IPS-20b (cell line): Measurements from ENCODE around the gene PCK2.

ENCODE experiments used
- H3K27ac ChIP-seq: one replicate; pipeline ENCODE4 v1.5.1; 2013; ENCODE audit warnings: low read length
- H3K27me3 ChIP-seq: 2 replicates; pipeline ENCODE4 v1.6.1; 2013; ENCODE audit warnings: mild to moderate bottlenecking, low read length, inconsistent platforms; ENCODE audit not compliant: insufficient read depth
- H3K36me3 ChIP-seq: 2 replicates; pipeline ENCODE4 v1.6.1; 2013; ENCODE audit warnings: low read depth, mild to moderate bottlenecking, inconsistent platforms, low read length, moderate library complexity; ENCODE audit not compliant: insufficient read depth
- H3K4me1 ChIP-seq: 2 replicates; pipeline ENCODE4 v1.6.1; 2013; ENCODE audit warnings: mild to moderate bottlenecking, control low read depth, inconsistent platforms, low read length, moderate library complexity; ENCODE audit not compliant: insufficient read depth
- H3K4me3 ChIP-seq: 2 replicates; pipeline ENCODE4 v1.5.1; 2013; ENCODE audit warnings: mild to moderate bottlenecking, low read length, inconsistent platforms
- H3K9ac ChIP-seq: 2 replicates; pipeline ENCODE4 v1.6.1; 2013; ENCODE audit warnings: low read depth, mild to moderate bottlenecking, inconsistent platforms, low read length, moderate library complexity
- H3K9me3 ChIP-seq: 2 replicates; pipeline ENCODE4 v1.6.1; 2013; ENCODE audit warnings: mild to moderate bottlenecking, low read depth, low read length, inconsistent platforms; ENCODE audit not compliant: insufficient read depth

Gene PCK2

GRCh38 chr14:24063263-24063836, 30.8 kb upstream of the PCK2 start:
- no peak overlapping the region for H3K4me3 ChIP-seq
- no peaks in the 10 kb centered on the region for H3K36me3 ChIP-seq
- no peaks in the 10 kb centered on the region for H3K4me1 ChIP-seq
- H3K9ac ChIP-seq: no peak overlapping the region
- no peaks in the 10 kb centered on the region for H3K9me3 ChIP-seq
- no peaks in the 10 kb centered on the region for H3K27me3 ChIP-seq
- H3K27ac ChIP-seq: no peak overlapping the region

- H3K27ac ChIP-seq: no peak overlapping the region
- no peak overlapping the region for H3K9ac ChIP-seq
- H3K36me3 ChIP-seq: no peaks in the 10 kb centered on the region
- H3K27me3 ChIP-seq: no peaks in the 10 kb centered on the region
- H3K4me3 ChIP-seq: no peak overlapping the region
- H3K4me1 ChIP-seq: no peaks in the 10 kb centered on the region
- H3K9me3 ChIP-seq: no peaks in the 10 kb centered on the region
Measured at GRCh38 chr14:24064091-24064795, 29.9 kb upstream of the PCK2 start.

- Histone ChIP-seq H3K27me3 (no peaks in the 10 kb centered on the region), H3K4me1 (no peaks in the 10 kb centered on the region), H3K9ac (no peak overlapping the region), H3K36me3 (no peaks in the 10 kb centered on the region), H3K9me3 (no peaks in the 10 kb centered on the region), H3K27ac (no peak overlapping the region), H3K4me3 (no peak overlapping the region)
Measured at GRCh38 chr14:24064856-24065255, 29.3 kb upstream of the PCK2 start.

GRCh38 chr14:24065408-24065807, 28.7 kb upstream of the PCK2 start:
- H3K27me3 ChIP-seq: no peaks in the 10 kb centered on the region
- no peaks in the 10 kb centered on the region for H3K4me1 ChIP-seq

GRCh38 chr14:24066496-24067132, 27.5 kb upstream of the PCK2 start:
- no peaks in the 10 kb centered on the region for H3K9me3 ChIP-seq
- H3K27ac ChIP-seq: no peak overlapping the region
- H3K27me3 ChIP-seq: no peaks in the 10 kb centered on the region
- no peak overlapping the region for H3K4me3 ChIP-seq
- no peaks in the 10 kb centered on the region for H3K36me3 ChIP-seq
- H3K4me1 ChIP-seq: no peaks in the 10 kb centered on the region
- H3K9ac ChIP-seq: no peak overlapping the region

More at GRCh38 chr14:24065408-24065807, 28.7 kb upstream of the PCK2 start:
- H3K9ac ChIP-seq: no peak overlapping the region; the same call in 1 of the 2 replicates
- H3K27ac ChIP-seq: no peak overlapping the region
- no peak overlapping the region for H3K4me3 ChIP-seq
- no peaks in the 10 kb centered on the region for H3K36me3 ChIP-seq
- no peaks in the 10 kb centered on the region for H3K9me3 ChIP-seq

- Histone ChIP-seq H3K27ac (no peak overlapping the region), H3K27me3 (no peaks in the 10 kb centered on the region), H3K9me3 (no peaks in the 10 kb centered on the region), H3K9ac (no peak overlapping the region), H3K4me1 (no peaks in the 10 kb centered on the region), H3K4me3 (no peak overlapping the region), H3K36me3 (no peaks in the 10 kb centered on the region)
Measured at GRCh38 chr14:24067133-24068082, 26.7 kb upstream of the PCK2 start.

GRCh38 chr14:24068711-24069410, 25.2 kb upstream of the PCK2 start:
- H3K9ac ChIP-seq: no peak overlapping the region
- H3K4me1 ChIP-seq: no peaks in the 10 kb centered on the region
- H3K27ac ChIP-seq: no peak overlapping the region
- no peaks in the 10 kb centered on the region for H3K27me3 ChIP-seq
- H3K36me3 ChIP-seq: no peaks in the 10 kb centered on the region
- H3K9me3 ChIP-seq: no peaks in the 10 kb centered on the region
- H3K4me3 ChIP-seq: no peak overlapping the region

GRCh38 chr14:24069411-24069735, 24.7 kb upstream of the PCK2 start:
- Histone ChIP-seq H3K9me3 (no peaks in the 10 kb centered on the region), H3K9ac (no peak overlapping the region), H3K27ac (no peak overlapping the region), H3K4me3 (no peak overlapping the region), H3K4me1 (no peaks in the 10 kb centered on the region), H3K36me3 (no peaks in the 10 kb centered on the region), H3K27me3 (no peaks in the 10 kb centered on the region)

- no peaks in the 10 kb centered on the region for H3K36me3 ChIP-seq
- H3K27me3 ChIP-seq: no peaks in the 10 kb centered on the region
- H3K27ac ChIP-seq: no peak overlapping the region
- no peaks in the 10 kb centered on the region for H3K9me3 ChIP-seq
- no peaks in the 10 kb centered on the region for H3K4me1 ChIP-seq
- H3K9ac ChIP-seq: no peak overlapping the region
- H3K4me3 ChIP-seq: no peak overlapping the region
Measured at GRCh38 chr14:24070285-24071143, 23.6 kb upstream of the PCK2 start.

GRCh38 chr14:24071144-24071697, 22.9 kb upstream of the PCK2 start, which contains the start of gene CPNE6:
TSS of gene CPNE6 (plus strand) at chr14:24071562. CDS start at chr14:24072937, 1,375 bp downstream.
- Histone ChIP-seq H3K36me3 (no peaks in the 10 kb centered on the region), H3K4me3 (no peak within 1 kb of the TSS), H3K9me3 (no peaks in the 10 kb centered on the region), H3K4me1 (no peaks in the 10 kb centered on the region), H3K9ac (no peak within 1 kb of the TSS), H3K27me3 (no peaks in the 10 kb centered on the region), H3K27ac (no peak within 1 kb of the TSS)
